Type B pancreatic cell (in vitro differentiated cells): Measurements from ENCODE around the gene KCNJ6. TPM values are rescaled to one million over a fixed set of nuclear protein-coding genes. Genes with fewer than 3 reads are reported as not detected.

Source experiments
- DNase-seq: peaks from one replicate; pipeline ENCODE4 v3.0.0; 2021; ENCODE audit warnings: mixed read lengths; ENCODE audit not compliant: unreplicated experiment; ENCODE audit errors: extremely low spot score
- H3K27ac Mint-ChIP-seq: 2 replicates; pipeline ENCODE4 v1.8.0; 2021; ENCODE audit warnings: mild to moderate bottlenecking, mixed read lengths
- H3K27me3 Mint-ChIP-seq: 2 replicates; pipeline ENCODE4 v1.8.0; 2021; ENCODE audit warnings: mixed read lengths
- H3K36me3 Mint-ChIP-seq: 2 replicates; pipeline ENCODE4 v1.8.0; 2021; ENCODE audit warnings: mixed read lengths
- H3K4me1 Mint-ChIP-seq: one replicate; pipeline ENCODE4 v1.8.0; 2021; ENCODE audit warnings: mixed read lengths; ENCODE audit not compliant: unreplicated experiment
- H3K4me3 Mint-ChIP-seq: 2 replicates; pipeline ENCODE4 v1.8.0; 2021; ENCODE audit warnings: mild to moderate bottlenecking, mixed read lengths
- H3K9me3 Mint-ChIP-seq: 2 replicates; pipeline ENCODE4 v1.8.0; 2021; ENCODE audit warnings: mixed read lengths
- total RNA-seq: library from RNA; stranded (reverse); gene quantifications from 2 replicates; pipeline ENCODE4 v1.2.1, GENCODE V29; 2021; ENCODE audit warnings: low replicate concordance
- TF ChIP-seq, protein P1 (sequence below): fragments of 200-600 bp; sonication (generic); conservative IDR thresholded peaks from 2 replicates; pipeline ENCODE4 v1.5.0; 2021; ENCODE audit warnings: antibody characterized with exemption, mild to moderate bottlenecking

KCNJ6 gene
- total RNA-seq, 1 donor from 2014 or later: 2.1 TPM

GRCh38 chr21:37877171-37877570 lies 39.1 kb downstream of the KCNJ6 start:
- Mint-ChIP-seq H3K27ac (no peak overlapping the region), H3K36me3 (no peaks in the 10 kb centered on the region), H3K9me3 (no peaks in the 10 kb centered on the region), H3K4me3 (no peak overlapping the region), H3K4me1 (no peaks in the 10 kb centered on the region), H3K27me3 (peaks cover 16% of the 10 kb centered on the region)
- no peak for DNase-seq
- TF ChIP-seq, protein P1, sequence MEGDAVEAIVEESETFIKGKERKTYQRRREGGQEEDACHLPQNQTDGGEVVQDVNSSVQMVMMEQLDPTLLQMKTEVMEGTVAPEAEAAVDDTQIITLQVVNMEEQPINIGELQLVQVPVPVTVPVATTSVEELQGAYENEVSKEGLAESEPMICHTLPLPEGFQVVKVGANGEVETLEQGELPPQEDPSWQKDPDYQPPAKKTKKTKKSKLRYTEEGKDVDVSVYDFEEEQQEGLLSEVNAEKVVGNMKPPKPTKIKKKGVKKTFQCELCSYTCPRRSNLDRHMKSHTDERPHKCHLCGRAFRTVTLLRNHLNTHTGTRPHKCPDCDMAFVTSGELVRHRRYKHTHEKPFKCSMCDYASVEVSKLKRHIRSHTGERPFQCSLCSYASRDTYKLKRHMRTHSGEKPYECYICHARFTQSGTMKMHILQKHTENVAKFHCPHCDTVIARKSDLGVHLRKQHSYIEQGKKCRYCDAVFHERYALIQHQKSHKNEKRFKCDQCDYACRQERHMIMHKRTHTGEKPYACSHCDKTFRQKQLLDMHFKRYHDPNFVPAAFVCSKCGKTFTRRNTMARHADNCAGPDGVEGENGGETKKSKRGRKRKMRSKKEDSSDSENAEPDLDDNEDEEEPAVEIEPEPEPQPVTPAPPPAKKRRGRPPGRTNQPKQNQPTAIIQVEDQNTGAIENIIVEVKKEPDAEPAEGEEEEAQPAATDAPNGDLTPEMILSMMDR: no peak

DNA sequence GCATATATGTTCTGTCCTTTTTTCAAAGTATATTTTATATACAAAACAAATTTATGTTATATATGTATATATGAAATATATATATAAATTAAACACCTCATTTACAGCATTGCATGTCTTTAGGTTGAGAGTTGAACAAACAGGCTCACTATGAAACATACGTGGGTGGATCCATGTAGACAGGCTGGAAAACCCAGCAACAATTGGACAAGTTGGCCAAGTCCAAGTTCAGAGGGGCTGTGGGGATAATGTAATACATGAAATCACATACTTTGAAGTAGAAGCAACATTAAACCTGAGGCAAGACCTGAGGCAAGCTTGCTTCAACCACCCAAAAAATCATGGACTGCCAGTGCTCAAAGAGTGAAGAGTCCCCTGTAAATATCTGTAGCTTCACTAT lies 39.7 kb downstream of the KCNJ6 start:
- Mint-ChIP-seq H3K36me3 (no peaks in the 10 kb centered on the region), H3K27ac (no peak overlapping the region), H3K9me3 (no peaks in the 10 kb centered on the region), H3K4me1 (no peaks in the 10 kb centered on the region), H3K4me3 (no peak overlapping the region), H3K27me3 (peaks cover 14% of the 10 kb centered on the region)
- no peak for DNase-seq
- TF ChIP-seq, protein P1: no peak

DNA sequence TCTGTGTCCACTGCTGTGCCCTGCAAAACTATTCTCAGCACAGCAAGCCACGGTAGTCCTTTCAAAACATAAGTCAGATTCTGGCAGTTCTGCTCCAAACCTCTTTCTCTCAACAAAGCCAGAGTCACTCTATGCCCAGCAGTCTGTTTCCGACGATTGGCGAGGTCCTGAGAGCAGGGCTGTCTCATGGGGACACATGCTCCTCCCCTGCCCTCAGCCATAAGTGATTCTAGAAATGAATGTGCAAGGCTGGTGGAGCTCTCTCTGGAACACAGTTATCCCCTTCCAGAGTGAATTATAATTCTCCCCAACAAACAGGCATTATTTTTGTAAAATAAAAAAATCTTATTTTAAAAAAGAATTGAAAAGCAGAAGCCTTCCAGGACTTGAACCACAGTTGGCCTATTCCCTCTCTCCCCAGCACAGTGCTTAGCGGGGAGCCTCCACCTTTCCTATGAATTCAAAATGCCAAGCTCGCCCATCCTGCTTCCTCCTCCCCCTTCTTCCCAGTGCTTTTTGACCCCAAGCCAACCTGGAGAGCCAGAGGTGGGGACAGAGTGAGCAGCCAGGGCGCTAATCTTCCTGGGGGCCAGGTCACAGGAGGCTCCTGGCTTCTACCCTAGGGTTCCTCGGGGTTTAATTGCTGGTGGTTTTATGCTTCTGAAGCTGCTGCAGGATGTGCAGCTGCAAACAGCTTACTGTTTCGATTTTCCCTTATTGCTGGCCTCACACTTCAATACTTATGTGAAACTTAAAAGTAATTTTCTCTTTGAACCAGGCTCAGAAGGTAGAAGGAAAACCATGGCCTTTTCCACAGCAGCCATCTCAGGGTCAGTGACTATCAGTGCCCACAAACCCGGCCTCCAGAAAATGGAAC lies 41.1 kb downstream of the KCNJ6 start:
- Mint-ChIP-seq H3K4me3 (no peak overlapping the region), H3K27me3 (peaks cover 8% of the 10 kb centered on the region), H3K27ac (no peak overlapping the region), H3K4me1 (no peaks in the 10 kb centered on the region), H3K9me3 (no peaks in the 10 kb centered on the region), H3K36me3 (no peaks in the 10 kb centered on the region)
- TF ChIP-seq, protein P1: no peak
- DNase-seq: no peak

DNA sequence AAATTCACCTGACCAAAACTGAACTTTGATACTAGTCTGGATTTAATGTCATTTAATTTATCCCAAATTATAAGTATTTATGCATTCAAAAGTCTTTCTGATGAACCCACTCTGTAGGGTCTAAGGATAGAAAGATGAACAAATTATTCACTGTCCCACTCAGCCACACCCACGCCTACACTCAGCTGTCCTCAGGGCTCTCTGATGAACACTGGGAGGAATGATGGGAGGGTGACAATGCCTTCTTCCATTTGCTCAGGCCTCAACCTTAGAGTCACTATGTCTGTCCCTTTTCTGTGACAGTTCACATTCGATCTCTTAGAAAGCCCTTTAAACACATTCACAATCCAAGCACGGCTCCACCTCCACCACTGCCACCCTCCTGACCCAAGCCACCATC lies 41.8 kb downstream of the KCNJ6 start:
- Mint-ChIP-seq H3K36me3 (no peaks in the 10 kb centered on the region), H3K27me3 (peaks cover 7% of the 10 kb centered on the region), H3K9me3 (no peaks in the 10 kb centered on the region), H3K27ac (no peak overlapping the region), H3K4me1 (no peaks in the 10 kb centered on the region), H3K4me3 (no peak overlapping the region)
- DNase-seq: no peak
- TF ChIP-seq, protein P1: no peak

DNA sequence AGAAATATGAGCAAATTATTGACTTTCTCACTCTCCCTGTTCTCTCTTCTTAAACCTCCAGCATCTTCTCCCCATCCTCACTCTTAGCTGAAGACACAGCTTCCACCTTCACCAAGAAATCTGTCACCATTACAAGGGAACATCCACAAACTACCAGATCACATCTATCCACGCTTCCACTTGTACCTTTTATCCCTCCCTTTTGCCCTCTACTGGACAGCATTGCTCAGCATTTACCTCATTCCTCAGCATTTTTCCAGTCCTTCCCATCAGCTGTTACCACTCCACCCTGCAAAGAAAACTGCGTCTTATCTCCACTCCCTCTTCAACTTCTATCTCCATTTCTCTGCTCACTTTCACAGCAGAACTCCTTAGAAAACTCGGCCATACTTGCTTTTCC lies 42.6 kb downstream of the KCNJ6 start:
- H3K36me3 Mint-ChIP-seq: no peaks in the 10 kb centered on the region
- H3K27me3 Mint-ChIP-seq: no peaks in the 10 kb centered on the region
- H3K4me3 Mint-ChIP-seq: no peak overlapping the region
- H3K27ac Mint-ChIP-seq: no peak overlapping the region
- no peak for DNase-seq
- H3K4me1 Mint-ChIP-seq: no peaks in the 10 kb centered on the region
- no peaks in the 10 kb centered on the region for H3K9me3 Mint-ChIP-seq
- TF ChIP-seq, protein P1: no peak
